HEK293 (cell line): Measurements from ENCODE around the gene CHN1.
A peak's percentile ranks its signal among the peaks of the same experiment; 100 is the strongest.

Experiments
- CTCF ChIP-seq: fragments of 450-650 bp; formaldehyde crosslinking; IDR thresholded peaks from 2 replicates; pipeline ENCODE4 v1.5.1; 2016; ENCODE audit warnings: missing biosample characterization, missing genetic modification characterization
- KLF8 ChIP-seq: fragments of 450-650 bp; formaldehyde crosslinking; IDR thresholded peaks from 2 replicates; pipeline ENCODE4 v1.5.1; 2016; ENCODE audit warnings: missing biosample characterization, missing genetic modification characterization
- SETDB1 ChIP-seq: IDR thresholded peaks from one replicate; pipeline ENCODE4 v1.6.1; 2017; ENCODE audit warnings: mild to moderate bottlenecking, low read length, moderate library complexity, mixed read lengths; ENCODE audit not compliant: insufficient read length
- TCF7L2 ChIP-seq: IDR thresholded peaks from 2 replicates; pipeline ENCODE4 v1.6.1; 2011; ENCODE audit warnings: low read depth, mild to moderate bottlenecking, inconsistent platforms, low read length, moderate library complexity, borderline replicate concordance
- TRIM28 ChIP-seq: IDR thresholded peaks from 2 replicates; pipeline ENCODE4 v1.6.1; 2011; ENCODE audit warnings: low read length, control low read depth, borderline replicate concordance
- YY2 ChIP-seq: fragments of 450-650 bp; formaldehyde crosslinking; IDR thresholded peaks from 2 replicates; pipeline ENCODE4 v1.5.1; 2016; ENCODE audit warnings: missing biosample characterization, missing genetic modification characterization
- ZBTB17 ChIP-seq: fragments of 450-650 bp; formaldehyde crosslinking; IDR thresholded peaks from 2 replicates; pipeline ENCODE4 v1.5.1; 2016; ENCODE audit warnings: missing biosample characterization, missing genetic modification characterization
- ZBTB49 ChIP-seq: fragments of 450-650 bp; formaldehyde crosslinking; IDR thresholded peaks from 2 replicates; pipeline ENCODE4 v1.5.1; 2016; ENCODE audit warnings: missing biosample characterization, missing genetic modification characterization, low read depth
- ZFP41 ChIP-seq: fragments of 450-650 bp; formaldehyde crosslinking; IDR thresholded peaks from 2 replicates; pipeline ENCODE4 v1.5.1; 2016; ENCODE audit warnings: missing biosample characterization, missing genetic modification characterization, borderline replicate concordance
- ZNF155 ChIP-seq: fragments of 450-650 bp; formaldehyde crosslinking; IDR thresholded peaks from 2 replicates; pipeline ENCODE4 v1.5.1; 2016; ENCODE audit warnings: missing biosample characterization, missing genetic modification characterization
- ZNF239 ChIP-seq: fragments of 450-650 bp; formaldehyde crosslinking; IDR thresholded peaks from 2 replicates; pipeline ENCODE4 v1.5.1; 2016; ENCODE audit warnings: missing biosample characterization, missing genetic modification characterization
- ZNF518A ChIP-seq: fragments of 450-650 bp; formaldehyde crosslinking; conservative IDR thresholded peaks from 2 replicates; pipeline ENCODE4 v1.5.1; 2016; ENCODE audit warnings: low read depth, missing biosample characterization, missing genetic modification characterization
- ZNF629 ChIP-seq: fragments of 450-650 bp; formaldehyde crosslinking; IDR thresholded peaks from 2 replicates; pipeline ENCODE4 v1.5.1; 2017; ENCODE audit warnings: missing biosample characterization, missing genetic modification characterization
- TF ChIP-seq, protein P1 (sequence below): fragments of 450-650 bp; formaldehyde crosslinking; IDR thresholded peaks from 2 replicates; pipeline ENCODE4 v1.5.1; 2017; ENCODE audit warnings: missing biosample characterization, missing genetic modification characterization

DNA sequence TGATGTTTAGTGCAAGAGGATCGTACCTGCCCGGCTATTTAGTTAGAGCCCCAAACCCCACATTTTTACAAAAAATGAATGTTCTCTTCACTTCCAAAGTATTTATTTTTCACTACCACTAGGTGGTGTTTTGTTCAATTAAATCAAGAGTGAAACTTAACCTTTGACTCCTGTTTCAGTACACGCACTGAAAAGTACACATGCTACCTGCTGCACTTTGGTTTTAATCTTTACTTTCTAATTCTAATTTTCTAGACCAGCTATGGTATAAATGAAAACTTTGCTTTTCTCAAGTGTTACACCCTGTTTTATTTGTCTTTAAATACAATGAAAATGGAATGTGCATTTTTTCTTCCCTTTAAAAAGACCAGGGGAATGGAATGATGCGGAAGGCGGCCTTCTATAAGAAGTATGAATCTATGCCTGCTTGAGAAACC, 31.4 kb upstream of the CHN1 start:
- peak; percentile 35; the same call in 1 of the 2 replicates for TF ChIP-seq CTCF
- TF ChIP-seq SETDB1 = no peak
- no peak for TF ChIP-seq ZNF239 (tag by site-specific recombination)
- no peak for TF ChIP-seq ZNF518A (tag by site-specific recombination)
- TF ChIP-seq YY2 = no peak
- no peak for TF ChIP-seq KLF8
- TF ChIP-seq, protein P1, sequence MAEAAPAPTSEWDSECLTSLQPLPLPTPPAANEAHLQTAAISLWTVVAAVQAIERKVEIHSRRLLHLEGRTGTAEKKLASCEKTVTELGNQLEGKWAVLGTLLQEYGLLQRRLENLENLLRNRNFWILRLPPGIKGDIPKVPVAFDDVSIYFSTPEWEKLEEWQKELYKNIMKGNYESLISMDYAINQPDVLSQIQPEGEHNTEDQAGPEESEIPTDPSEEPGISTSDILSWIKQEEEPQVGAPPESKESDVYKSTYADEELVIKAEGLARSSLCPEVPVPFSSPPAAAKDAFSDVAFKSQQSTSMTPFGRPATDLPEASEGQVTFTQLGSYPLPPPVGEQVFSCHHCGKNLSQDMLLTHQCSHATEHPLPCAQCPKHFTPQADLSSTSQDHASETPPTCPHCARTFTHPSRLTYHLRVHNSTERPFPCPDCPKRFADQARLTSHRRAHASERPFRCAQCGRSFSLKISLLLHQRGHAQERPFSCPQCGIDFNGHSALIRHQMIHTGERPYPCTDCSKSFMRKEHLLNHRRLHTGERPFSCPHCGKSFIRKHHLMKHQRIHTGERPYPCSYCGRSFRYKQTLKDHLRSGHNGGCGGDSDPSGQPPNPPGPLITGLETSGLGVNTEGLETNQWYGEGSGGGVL (tag by site-specific recombination) = no peak
- TF ChIP-seq ZNF155 = no peak
- no peak for TF ChIP-seq ZBTB17 (tag by site-specific recombination)
- TF ChIP-seq ZNF629 (tag by site-specific recombination) = no peak
- no peak for TF ChIP-seq ZBTB49 (tag by site-specific recombination)
- TF ChIP-seq ZFP41 (tag by site-specific recombination) = no peak
- no peak for TF ChIP-seq TRIM28
- TF ChIP-seq TCF7L2 = no peak
